Stimulated activated CD4-positive, alpha-beta T cell treated with anti-CD3 and anti-CD28 coated beads, Interleukin-1b, Interleukin-23, amount 100 ng/mL, for 24 hours (primary cell): ENCODE results near the gene CCDC178.
"Not testable (repeated sequence)": the region's sequence is repeated elsewhere in the genome, so short reads cannot be mapped to it uniquely, and the experiment has no call there.

ENCODE experiments used
- DNase-seq, 4 experiments: peaks; one replicate each; pipeline ENCODE4 v3.0.0-alpha.2; 2020; ENCODE audit warnings: low read depth in 4 of 4, low spot score in 1 of 4

Gene CCDC178

DNA sequence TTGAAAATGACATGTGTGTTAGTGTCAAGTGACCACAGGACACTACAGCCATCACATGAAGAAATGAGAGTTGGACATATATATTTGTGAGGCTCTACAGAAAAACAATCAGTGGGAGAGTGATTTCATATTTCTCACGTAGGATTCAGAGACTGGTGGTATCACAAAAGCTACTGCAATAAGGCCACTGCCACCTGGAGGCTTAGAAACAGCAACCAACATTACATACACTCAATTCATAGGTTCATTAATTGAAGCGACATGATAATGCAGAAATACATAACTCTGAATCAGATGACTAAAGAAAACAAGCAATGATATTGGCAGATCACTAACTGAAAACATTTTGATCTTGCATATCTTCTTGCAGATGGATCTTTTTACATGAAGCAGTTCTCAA lies 419.6 kb downstream of the CCDC178 start:
- no peak for DNase-seq

DNA sequence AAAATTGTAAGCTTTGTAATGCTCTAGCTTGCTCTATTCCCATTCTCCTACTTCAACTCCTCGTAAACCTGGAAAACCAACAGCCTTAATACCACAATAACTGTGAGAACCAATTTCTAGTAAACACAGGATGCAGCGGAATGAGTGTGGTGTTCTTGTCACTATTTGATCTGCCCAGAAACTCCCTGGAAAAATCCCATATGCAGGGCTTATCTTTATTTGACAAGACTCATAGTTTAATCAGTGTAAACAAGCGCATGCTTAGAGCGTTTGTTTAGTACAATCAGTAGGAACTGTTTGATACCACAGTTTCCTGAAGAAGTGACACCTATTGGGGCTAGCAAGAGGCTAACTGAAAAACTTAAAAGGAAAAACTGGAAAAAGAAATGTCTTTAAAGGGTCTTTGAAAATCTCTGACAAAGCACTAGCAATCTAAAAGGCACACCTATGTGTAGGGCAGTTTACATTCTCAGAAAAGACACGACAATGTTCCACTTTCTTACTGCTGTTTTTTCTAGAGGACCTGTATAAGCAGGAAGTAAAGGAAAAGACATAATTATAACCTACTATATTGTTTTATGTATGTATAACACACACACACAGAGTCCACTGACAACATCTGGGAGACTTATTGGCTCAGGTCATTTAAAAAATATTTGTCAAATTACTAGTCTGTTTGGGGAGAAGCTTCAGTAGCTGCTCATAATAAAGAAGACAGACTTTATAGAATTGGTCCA lies 426.3 kb downstream of the CCDC178 start:
- no peak for DNase-seq

DNA sequence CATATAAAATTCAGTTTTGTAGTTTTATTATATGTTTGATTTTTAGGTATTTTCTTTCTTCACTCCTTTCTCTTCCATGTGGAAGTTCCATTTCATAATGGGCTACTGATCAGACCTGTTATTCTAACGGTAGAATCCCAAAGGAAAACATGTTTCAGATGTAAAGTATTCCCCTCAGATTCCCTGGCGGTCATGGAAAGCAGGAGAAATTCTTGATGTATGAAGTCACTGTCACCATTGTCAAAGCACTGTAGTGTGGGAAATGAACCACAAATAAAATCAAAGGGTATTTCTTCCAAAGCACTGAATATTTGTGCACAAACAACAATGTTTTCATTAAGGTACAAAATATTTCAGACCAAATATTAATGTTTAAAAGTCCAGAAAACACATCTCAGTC lies 430.4 kb downstream of the CCDC178 start:
- DNase-seq = no peak

DNA sequence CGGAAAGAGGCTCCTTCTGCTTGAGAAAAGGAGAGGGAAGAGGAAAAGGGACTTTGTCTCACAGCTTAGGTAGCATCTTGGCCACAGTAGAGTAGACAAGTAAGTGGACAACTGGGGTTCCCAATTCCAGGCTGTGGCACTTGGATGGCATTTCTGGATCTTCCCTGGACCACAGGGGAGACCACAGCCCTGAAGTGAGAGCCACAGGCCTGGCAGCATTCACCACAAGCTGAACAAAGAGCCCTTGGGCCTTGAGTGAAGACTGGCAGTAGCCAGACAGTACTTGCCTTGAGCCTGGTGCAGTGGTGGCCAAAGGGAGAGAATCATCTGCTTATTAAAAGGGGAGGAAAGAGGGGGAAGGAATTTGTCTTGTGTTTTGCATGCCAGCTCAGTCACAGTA lies 441.6 kb downstream of the CCDC178 start:
- no peak for DNase-seq

DNA sequence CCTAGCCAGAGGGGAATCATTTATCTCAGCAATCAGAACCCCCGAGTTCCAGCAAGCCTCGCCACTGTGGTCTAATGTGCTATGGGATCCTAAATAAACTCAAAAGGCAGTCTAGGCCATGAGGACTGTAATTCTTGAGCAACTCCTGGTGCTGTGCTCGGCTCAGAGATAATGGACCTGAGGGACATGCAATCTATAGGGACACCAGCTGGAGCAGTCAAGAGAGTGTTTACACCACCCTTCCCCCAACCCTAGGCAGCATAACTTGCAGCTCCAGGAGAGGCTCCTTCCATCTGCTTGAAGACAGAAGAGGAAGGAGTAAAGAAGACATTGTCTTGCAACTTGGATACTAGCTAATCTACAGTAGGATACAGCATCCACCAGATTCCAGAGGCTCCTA lies 442.2 kb downstream of the CCDC178 start:
- no peak for DNase-seq

DNA sequence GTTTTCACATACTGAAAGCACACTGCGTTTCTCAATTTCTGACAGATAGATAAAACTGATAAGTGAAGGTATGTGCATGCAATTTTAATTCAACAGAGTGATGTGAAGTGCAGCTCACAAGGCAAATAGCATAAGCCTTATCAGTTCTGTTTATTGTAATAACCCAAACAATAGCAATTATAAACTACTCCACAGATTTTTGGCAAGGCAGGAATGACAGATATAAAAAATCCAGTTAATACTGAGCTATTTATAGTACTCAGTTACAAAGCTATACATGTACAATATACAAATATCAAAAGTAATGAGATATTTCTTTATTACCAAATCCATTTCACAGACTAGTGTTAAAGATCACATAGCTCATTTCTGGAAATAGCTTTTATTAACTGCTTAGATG lies 456.8 kb downstream of the CCDC178 start:
- DNase-seq = no peak

DNA sequence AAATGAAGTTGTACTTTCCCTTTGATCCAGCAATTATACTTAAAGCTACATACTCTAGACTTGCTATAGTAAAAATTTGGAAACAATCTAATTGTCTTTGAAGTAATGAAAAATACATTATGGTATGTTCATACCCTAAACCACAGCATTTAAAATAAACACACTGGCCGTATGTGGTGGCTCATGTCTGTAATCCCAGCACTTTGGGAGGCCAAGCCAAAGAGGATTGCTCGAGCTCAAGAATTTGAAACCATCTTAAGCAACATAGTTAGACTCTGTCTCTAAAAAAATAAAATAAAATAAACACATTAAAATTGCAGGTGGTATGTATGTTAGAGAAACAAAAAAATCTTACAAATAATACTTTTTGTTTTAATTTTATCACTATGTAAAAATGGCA lies 459.6 kb downstream of the CCDC178 start:
- no peak for DNase-seq

DNA sequence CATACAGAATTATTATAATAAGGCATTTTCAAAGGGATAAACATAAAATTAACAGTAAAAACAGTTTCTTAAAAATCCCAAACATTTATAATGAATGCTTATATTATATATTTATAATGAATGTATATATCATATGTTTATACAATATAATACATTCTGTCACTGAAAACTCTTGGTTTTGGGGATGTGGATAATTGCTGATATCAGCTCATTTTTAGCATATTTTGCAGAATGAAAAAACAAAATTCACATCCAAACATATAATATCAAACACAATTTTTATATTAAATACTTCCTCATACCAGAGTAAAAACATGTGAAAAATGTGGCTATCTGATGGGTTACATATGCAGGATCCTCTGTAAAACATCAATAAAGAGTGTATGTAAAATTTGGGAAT lies 465.0 kb downstream of the CCDC178 start:
- DNase-seq = no peak

DNA sequence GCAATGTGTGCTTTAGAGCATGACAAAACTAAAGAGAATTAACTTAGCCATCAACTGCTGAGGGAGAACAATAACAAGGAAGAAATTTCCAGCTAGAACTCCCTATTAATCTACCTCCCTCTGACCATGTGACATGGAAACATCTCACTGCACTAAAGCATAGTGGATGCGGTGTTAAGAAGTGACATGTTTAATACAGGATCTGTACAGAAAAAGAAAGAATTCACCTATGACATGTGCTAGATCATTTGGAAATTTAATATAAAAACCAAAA lies 465.4 kb downstream of the CCDC178 start:
- no peak for DNase-seq

DNA sequence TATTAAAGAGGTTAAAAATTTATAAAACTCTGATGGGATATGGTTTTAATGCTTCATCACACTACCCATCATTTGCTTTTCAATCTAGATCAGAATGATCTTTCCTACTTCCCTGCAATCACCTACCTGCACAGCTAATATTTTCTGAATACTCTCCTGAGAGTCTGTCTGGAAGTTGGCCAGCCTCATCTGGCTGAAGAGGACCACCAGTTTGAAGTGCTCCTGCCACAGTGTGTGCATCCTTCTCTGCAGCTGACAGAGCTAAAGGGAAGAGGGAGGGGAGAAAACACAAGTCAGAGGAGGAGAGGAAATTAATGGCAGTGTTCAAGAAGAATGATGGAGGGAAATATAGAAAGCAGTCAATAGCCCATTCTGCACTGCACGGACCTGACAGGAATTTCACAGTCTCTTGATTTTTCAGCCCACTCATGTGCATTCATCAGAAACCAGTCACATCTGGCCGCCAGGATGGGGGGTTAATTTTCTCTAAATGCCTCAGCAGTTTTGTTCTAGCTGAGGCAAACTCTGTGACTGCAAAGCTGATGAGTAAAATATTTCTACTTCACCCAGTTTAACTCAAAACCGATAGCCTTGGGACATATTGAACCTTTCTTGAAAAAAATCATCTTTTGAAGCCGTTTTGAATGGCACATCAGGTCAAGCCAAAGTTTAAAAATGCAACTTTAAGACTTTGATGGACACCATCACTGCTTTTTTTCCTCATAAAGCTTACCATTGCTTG lies 465.9 kb downstream of the CCDC178 start:
- no peak for DNase-seq

DNA sequence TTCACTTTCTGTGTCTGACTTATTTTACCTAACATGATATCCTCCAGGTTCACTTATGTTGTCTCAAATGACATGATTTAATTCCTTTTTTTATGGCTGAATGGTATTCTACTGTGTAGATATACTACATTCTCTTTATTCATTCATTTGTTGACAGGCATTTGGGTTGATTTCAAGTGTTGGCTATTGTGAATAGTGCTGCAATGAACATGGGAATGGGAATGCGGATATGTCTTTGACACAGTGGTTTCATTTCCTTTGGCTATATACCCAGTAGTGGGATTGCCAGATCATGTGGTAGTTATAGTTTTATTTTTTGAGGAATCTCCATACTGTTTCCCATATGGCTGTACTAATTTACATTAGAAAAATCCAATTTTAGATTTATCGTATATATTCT lies 472.3 kb downstream of the CCDC178 start:
- DNase-seq = no peak

DNA sequence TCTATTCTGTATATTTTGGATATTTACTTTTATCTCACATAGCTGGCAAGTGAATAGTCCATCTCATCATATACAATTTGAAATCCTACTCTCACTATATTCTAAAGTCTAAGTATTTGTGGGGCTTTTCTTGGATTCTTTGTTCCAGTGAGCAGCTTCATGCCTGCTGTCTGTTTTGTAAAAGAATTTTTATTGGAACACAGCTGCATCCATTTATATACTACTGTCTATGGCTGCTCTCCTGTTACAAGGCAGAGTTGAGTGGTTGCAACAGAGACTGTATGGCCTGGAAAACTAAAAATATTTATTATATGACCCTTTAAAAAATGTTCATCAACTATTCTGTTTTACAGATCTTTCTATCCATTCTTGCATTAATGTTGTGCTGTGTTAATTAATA lies 474.4 kb downstream of the CCDC178 start:
- no peak for DNase-seq

DNA sequence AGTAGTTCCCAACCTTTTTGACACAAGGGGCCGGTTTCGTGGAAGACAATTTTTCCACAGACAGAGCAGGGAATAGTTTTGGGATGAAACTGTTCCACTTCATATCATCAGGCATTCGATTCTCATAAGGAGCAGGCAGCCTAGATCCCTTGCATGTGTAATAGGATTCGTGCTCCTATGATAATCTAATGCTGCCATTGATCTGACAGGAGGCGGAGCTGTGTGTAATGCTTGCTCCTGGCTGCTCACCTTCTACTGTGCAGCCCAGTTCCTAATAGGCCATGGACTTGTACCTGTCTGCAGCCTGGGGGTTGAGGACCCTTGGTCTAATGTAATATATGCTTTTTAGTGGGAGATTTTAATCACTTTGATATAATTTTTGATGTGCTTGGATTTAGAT lies 479.0 kb downstream of the CCDC178 start:
- DNase-seq = no peak

DNA sequence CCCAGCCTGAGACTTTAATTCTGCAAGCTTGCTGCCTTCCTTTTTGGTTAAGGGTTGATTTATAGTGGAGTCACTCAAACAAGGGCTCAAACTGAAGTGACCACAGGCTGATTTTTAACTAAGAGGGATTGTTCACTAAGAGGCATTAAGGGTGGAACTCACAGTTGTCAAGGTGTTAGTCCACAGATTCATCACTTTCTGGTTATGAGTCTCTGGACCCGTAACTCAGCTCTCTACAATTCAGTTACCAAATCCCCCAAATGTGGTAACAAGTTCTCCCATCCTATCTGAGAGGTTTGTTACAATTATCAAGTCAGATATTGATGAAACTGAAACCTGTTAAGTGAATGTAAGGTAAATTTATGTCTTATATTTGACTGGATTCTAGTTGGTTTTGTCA lies 481.8 kb downstream of the CCDC178 start:
- DNase-seq = no peak

DNA sequence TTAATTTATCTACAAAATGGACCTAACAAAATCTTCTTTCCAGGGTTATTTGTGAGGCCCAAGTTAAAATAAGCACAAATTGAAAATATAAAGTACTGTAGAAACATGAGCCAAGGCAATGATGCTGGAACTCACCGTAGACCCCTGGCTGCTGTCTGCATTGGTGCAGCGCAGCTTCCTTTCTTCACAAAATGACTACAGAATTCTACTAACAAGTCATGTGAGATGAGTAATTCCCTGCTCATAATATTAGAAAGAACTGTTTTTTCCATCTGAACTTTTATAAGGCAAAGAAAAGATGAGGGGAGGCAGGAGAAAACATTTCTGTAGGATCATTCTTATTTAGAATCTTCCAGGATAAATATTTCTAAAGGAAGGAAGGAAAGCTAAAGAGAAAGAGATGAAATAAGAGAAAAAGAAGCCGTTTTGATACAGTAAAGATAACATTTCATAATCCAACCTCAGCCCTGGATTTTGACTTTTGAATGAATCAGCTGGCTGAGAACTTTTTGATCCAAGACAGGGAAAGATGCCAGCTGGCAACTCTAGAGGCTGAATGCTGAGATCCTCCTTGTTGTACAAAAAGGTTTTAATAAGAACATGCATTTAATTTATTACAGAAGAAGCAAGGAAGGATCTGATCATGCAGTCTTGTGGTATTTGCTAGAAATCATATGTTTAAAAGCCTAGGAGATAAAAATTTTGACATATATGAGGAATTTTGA lies 483.8 kb downstream of the CCDC178 start:
- no peak for DNase-seq

DNA sequence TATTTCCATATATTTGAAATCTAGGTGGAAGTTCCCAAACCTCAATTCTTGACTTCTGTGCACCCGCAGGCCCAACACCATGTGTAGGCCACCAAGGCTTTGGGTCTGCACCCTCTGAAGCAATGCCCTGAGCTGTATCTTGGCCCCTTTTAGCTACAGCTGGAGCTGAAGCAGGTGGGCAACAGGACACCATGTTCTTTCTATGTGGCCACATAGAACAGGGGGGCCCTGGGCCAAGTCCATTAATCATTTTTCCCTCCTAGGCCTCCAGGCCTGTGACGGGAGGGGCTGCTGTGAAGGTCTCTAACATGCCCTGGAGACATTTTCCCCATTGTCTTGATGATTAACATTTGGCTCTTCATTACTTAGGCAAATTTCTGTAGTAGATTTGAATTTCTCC lies 488.2 kb downstream of the CCDC178 start:
- DNase-seq = not testable (repeated sequence)

DNA sequence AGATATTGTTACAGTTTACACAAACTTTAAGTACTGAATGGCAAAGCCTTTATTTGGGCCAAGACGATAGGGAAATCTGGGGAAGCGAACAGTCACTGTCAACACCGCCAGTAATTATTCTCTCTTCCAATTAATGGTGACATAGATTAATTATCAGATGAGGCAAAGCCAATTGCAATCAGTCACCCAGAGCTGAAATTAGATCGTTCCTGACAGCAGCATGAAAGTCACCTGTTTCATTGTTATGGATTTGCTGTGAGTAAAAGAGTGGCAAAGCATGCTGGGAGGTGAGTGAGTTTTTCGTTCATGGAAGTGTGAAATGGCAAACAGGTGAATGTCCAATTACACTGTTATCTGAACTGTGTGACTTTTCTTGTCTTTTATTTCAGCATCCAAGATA lies 502.9 kb downstream of the CCDC178 start:
- no peak for DNase-seq

DNA sequence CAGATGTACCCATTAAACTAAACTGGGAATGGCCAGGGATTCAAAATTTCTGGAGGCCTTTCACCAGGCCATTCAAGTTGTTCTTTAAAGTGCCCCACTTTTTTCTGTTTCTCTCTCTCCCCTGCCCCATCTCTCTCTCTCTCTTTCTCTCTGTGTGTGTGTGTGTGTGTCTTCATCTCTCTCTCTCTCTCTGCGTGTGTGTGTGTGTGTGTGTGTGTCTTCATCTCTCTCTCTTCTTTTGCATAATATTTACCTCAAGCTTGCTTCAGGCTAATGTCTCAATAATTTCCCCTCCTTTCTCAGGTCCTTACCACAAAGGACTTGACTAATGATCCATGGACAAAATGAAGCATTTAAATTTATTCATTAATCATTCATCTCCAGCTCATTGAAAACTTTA lies 503.5 kb downstream of the CCDC178 start:
- DNase-seq = no peak

DNA sequence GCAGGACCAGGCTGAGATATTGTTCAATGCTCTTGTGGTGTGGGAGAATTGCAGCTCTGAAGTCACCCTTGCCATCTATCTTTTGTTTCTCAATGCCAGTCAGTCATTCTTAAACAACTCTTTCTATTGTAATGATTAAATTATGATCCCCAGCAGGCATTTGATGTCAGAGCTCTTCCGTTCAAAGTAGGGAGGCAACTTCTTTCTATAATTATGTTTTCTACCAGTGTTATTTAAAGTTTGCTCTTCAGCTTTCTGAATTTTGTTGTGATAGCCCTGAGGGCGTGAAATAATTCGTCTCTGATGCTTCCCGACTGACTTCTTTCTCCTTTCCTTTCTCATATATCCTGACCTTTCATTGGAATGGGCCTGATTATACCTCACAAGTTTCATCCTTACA lies 506.3 kb downstream of the CCDC178 start:
- DNase-seq = no peak

DNA sequence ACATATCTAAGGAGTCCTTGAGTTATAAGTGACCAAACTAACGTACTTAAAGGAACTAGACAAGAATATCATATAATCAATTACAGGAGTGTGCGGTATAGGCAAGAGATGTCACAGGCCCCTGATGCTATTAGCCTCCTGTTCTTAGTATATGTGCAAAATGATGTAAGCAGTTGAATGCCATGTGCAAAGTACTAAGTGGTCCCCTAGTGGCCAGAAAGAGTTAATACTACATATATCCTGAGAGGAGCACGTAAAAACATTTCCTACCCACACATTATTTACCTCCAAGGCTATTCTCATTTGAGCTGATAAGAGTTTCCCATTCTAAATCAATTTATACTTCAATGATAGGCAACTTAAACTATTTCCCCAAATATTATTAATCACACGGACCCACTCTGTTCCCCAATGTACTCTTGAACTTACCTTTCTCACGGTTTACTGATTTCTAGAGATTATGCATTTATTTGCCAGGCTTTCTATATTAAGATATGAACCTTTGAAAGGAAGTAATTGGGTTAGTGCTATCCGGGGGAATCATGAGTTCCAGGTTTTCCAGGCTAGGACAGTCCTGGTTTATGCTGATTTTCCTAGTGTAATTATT lies 509.7 kb downstream of the CCDC178 start:
- DNase-seq = no peak

DNA sequence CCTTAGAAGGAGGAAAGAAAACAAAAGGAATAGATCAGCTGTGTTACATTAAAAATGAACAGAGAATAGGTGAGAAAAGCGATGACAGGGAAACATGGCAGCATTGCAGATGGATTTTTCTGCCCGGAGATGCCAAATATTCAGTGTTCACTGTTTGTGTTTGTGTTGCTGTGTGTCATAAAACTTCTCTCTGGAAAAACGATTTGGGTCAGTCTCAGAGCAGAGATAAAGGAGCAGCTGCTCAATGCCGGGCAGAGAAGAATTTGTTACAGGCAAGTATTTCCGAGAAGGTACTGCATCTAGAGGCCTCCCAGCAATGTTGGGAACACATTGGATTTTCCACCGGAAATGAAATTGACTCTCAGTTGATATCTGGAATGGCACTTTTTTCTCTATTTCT lies 511.3 kb downstream of the CCDC178 start:
- no peak for DNase-seq

DNA sequence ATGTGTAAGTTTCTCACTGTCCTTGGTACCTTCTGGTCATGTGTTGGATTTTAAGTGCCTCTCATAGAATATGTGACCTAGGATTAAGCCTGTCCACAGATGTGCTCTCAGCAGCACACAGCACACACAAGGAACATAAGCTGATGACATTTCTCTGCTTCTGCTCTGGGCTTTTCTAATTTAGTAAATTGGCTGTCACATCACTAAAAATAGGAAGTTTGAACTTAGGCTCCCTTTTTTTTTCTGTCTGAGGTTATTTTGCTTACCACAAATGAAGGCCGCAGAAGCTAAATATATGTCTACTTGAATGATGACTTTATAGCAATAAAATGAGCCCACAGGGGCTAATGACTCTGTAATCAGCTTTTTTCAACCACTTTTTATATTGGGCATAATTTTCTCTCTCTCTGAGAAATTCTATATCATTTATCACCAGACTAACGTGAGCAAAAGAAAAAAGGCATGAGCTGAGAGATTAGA lies 517.5 kb downstream of the CCDC178 start:
- DNase-seq = no peak
